ENCODE data around the gene FCAMR.

The FCAMR gene

GRCh38 chr1:206960676-206961386 lies 9.4 kb downstream of the FCAMR start:
- DNase-seq (ENCODE audit: low spot score) = no peak

DNA sequence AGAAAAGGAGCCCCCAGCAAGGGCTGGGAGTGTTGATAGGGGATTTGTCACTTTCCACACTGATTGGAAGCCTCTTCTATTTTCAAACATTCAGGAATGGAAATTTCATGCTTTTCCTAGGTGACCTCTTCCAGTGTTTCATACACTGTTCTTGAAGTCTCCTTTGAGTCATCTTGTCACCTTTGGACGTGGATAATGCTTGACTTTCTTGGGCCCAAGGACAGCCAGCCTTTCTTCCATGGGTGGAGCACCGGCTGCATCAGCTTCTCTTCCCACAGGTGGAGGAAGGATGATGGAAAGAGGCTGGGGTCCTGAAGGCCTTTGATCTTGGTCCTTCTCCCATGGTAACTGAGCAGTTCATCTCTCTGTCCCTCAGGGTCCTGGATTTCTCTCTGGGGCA lies 12.1 kb downstream of the FCAMR start:
- DNase-seq (ENCODE audit: low spot score) = no peak

DNA sequence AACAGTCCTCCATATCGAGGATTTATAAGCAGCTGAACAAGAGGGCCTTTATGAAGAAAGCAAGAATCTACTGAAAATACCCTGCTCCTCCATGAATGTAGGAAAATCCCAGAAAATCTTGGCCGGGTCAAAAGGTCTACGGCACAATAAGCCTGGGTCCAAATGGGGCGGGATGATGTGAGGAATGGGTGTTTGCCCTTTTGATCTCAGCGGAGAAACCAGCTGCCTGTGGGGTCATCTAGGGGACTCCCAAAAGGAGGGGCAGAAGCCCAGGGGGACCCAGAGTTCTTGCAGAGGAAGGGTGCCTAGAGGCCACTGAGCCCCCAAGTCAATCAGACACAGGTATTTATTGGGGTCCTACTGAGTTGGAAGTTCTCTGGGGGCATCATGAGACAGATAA lies 12.6 kb downstream of the FCAMR start:
- DNase-seq (ENCODE audit: low spot score) = no peak

- DNase-seq (ENCODE audit: low spot score) = no peak
These were observed 14.5 kb downstream of the FCAMR start for GRCh38 chr1:206955476-206956451.

GRCh38 chr1:206954459-206955342 lies 15.6 kb downstream of the FCAMR start:
- no peak for DNase-seq (ENCODE audit: low spot score)

GRCh38 chr1:206953626-206954025 lies 16.6 kb downstream of the FCAMR start:
- DNase-seq (ENCODE audit: low spot score) = no peak

DNA sequence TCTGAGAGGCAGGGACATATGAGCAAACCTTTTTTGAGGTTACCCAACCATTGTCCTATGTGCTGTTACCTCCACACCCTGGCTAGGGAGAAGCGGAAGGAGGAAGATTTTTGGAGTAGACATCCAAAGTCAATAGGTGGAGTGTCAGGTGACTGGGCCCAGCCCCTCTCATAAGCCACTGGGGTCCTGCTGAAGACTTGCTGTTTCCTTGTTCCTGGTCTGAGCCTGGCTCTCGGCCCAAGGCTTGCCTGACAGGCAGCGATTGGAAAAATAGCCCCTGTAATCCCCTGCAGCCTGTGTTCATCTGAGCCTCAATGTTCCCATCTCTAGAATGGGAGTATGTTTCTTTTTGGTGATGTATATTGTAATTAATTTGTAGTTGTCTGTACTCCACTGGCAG lies 17.1 kb downstream of the FCAMR start:
- DNase-seq (ENCODE audit: low spot score) = no peak

DNA sequence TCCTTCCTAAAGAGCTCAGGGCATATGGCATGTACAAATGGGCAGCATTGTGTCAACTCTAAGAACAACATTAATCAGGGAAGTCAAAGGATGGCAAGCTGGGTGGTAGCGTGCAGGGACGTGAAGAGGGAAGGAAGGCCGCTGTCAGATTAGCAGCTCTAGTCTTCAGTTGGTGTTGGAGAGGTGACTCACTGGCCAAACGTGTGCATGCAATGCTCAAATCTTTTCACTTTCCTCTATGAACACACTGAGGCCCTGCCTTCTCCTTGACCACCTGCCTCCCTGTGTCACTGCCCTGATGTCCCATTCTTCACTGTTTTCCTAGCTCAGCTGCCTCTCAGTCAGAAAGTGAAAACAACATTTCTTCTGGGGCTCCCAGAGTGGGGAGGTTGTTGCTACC lies 18.1 kb downstream of the FCAMR start:
- DNase-seq (ENCODE audit: low spot score) = no peak

- DNase-seq (ENCODE audit: low spot score) = no peak
These were observed 18.8 kb downstream of the FCAMR start for GRCh38 chr1:206951318-206952100.

GRCh38 chr1:206949641-206950040 lies 20.6 kb downstream of the FCAMR start:
- DNase-seq (ENCODE audit: low spot score) = no peak

DNA sequence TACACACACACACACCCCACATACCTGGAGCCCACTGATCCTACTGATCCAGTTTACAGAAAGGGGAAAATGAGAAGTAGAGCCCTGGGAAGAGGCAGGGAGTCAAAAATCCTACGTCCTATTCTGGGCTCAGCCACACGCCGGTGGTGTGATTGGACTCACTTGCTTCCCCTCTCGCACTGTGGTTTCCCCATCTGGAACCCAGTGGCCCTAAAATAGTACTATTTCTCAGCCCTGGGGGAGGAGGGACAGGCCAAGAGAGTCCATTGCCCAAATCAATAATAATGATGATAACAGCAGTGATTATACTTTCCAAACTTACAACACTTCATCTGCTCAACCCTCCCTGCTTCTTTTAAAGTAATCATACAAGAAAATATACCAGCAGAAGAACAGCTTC lies 21.1 kb downstream of the FCAMR start:
- DNase-seq (ENCODE audit: low spot score) = no peak

DNA sequence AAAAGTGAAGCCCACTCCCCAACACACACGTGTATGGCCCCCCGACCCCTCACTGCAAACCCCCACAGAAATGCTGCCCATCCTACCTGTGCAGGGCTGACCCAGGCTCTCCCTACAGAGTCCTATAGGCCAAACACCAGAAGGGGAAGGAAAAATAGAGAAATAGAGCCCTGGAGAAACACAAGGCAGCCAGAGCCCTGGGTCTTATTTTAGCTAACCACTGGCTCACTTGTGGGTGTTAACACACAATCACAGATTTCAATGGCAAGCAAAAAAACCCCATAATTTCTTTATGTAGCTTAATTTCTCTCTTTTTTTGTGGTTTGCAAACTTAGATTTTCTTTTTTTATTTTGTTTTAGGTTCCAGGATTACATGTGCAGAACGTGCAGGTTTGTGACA lies 23.0 kb downstream of the FCAMR start:
- no peak for DNase-seq (ENCODE audit: low spot score)

DNA sequence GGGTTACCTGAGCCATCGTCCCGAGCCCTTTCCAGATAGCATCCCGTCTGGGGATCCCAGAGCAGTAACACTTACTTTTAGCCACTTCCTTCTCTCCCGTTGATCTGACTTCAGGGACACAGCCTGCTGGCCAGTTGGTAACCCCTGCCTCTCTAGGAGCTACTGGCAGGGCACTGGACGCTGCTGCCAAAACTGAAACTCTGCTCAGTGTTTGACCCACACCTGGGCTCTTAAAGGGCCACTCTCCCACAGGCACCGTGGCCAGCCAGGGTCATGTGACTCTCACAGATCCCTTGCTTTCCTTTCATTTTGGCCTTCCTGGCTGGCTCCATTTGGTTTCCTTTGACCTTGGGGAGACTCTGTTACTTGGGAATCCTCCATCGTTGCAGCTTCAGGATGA lies 24.0 kb downstream of the FCAMR start, which contains the start of gene PIGR:
Gene PIGR, minus strand, starts transcription at position 206 of the 400 bp plus-strand sequence. CDS start 5,935 bp downstream, outside the sequence.
- no peak for DNase-seq (ENCODE audit: low spot score)

DNA sequence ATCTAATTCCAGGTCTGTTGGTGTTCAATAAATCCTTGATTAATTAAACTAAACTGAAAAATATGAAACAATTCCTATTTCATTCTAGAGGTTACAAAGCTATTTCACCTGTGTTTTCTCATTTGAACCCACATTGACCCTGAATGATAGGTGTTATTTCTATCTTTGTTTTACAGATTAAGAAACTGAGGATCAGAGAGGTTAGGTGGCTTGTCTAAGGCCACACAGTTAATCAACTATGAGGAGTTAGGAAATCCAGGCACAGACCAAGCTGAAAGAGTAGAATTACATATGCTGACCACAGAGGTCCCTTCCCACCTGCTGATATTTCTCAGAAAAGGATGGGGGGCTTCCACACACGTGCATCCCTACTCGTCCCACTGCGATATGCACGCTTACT lies 24.5 kb downstream of the FCAMR start:
- DNase-seq (ENCODE audit: low spot score) = no peak

DNA sequence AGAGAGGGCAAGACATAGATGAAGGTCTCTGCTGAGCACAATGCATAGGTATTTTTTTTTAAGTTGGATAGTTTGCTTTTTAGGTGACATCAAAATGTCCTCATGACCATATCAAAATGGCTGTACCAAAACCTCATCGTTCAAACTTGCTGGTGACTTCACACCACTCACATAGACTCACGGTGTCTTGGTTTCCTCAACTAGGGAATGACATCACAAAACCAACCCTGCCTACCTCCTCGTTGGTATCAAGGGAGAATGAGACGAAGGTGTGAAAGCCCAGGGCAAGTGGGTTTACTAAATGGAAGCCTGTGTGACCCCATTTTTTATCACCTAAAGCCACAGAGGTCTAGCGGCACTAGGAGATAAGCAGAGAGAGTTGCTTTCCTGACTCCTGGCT lies 25.6 kb downstream of the FCAMR start:
- DNase-seq (ENCODE audit: low spot score) = no peak

DNA sequence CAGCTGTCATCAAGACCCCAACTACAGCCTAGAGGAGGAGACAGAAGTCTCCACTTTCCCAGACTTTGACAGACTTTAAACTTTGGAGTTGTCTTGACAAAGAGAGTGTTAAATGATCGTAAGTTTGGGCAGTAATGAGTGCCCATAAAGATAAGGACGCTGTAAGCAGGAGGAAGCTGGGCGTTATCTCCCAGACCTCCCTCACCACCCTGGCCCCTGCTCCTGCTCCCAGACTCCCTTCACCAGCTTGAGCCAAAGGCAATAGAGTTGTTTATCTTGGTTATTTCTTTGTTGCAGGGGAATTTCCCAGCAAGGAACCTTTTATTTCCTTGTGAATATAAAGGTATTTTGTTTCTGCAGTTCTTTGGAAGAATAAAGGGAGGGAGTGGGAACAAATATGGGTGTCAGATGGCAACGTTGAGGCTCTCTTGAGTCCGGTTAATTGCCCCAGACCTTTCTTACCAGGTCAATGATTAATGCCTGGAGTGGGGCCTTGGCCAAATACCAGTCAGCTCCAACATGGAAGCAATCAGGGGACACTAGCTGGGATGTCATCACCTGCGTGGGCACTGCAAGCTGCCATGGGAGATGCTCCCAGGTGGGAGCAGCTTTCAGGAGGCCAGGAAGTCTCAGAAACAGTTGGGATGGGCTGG lies 28.4 kb downstream of the FCAMR start:
- DNase-seq (ENCODE audit: low spot score) = no peak

DNA sequence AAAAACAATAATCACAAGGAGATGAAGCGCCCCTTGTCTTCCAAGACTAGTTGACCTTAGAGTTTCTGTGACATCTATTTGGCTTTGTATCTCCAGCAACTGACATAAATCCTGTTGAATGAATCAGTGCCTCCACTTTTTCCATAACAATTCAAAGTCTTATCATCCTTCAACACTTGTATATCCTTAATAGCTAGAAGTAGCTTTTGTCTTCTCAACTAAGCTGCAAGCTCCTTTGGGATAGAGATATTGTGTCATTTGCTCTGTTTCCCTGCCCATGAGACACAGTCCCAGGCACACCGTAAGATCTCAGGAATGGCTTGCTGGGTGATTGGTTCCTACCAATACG lies 29.7 kb downstream of the FCAMR start:
- DNase-seq (ENCODE audit: low spot score) = no peak

GRCh38 chr1:206939841-206940587 lies 30.2 kb downstream of the FCAMR start:
- DNase-seq (ENCODE audit: low spot score) = no peak

- no peak for DNase-seq (ENCODE audit: low spot score)
These were observed 31.1 kb downstream of the FCAMR start for GRCh38 chr1:206939131-206939530.

GRCh38 chr1:206937425-206937824 lies 32.8 kb downstream of the FCAMR start:
- DNase-seq (ENCODE audit: low spot score) = no peak
